Activated CD4-positive, alpha-beta memory T cell treated with anti-CD3 and anti-CD28 coated beads for 36 hours (primary cell): ENCODE measurements around the gene RNF13. TPM values are rescaled to one million over a fixed set of nuclear protein-coding genes. Genes with fewer than 3 reads are reported as not detected.
"Not testable (repeated sequence)": the region's sequence is repeated elsewhere in the genome, so short reads cannot be mapped to it uniquely, and the experiment has no call there.

Source experiments
- CTCF ChIA-PET: fragments of 350-600 bp; sonication (Branson Sonifier 250); formaldehyde crosslinking; loops from one replicate; lab custom pipeline; 2021; ENCODE audit warnings: antibody characterized with exemption, inconsistent platforms; lab: Charles Lee
- POLR2A ChIA-PET: fragments of 350-600 bp; sonication (Branson Sonifier 250); formaldehyde crosslinking; loops from one replicate; lab custom pipeline; 2021; ENCODE audit warnings: antibody characterized with exemption; lab: Charles Lee
- DNase-seq: peaks from one replicate; pipeline ENCODE4 v3.0.0-alpha.2; 2020
- H3K27ac Mint-ChIP-seq: one replicate; pipeline ENCODE4 v1.8.0; 2021; ENCODE audit warnings: mixed read lengths
- H3K27me3 Mint-ChIP-seq: one replicate; pipeline ENCODE4 v1.8.0; 2021; ENCODE audit warnings: mixed read lengths
- H3K36me3 Mint-ChIP-seq: one replicate; pipeline ENCODE4 v1.8.0; 2021; ENCODE audit warnings: mixed read lengths
- H3K4me1 Mint-ChIP-seq: one replicate; pipeline ENCODE4 v1.8.0; 2021; ENCODE audit warnings: low read depth, mixed read lengths
- H3K4me3 Mint-ChIP-seq: one replicate; pipeline ENCODE4 v1.8.0; 2021; ENCODE audit warnings: mild to moderate bottlenecking, mixed read lengths
- H3K9me3 Mint-ChIP-seq: one replicate; pipeline ENCODE4 v1.8.0; 2021; ENCODE audit warnings: mixed read lengths
- intact Hi-C: fragments of 100-400 bp; cut with micrococcal nuclease; formaldehyde crosslinking; loops from one replicate; pipeline ENCODE4 v1.15.1; 2023
- total RNA-seq, 2 experiments: library from RNA; stranded (reverse); gene quantifications; one replicate each; pipeline ENCODE4 v1.2.3, GENCODE V29; 2021

Gene RNF13
- total RNA-seq, 2 experiments from 2014 or later, result 29.4 to 31.5 TPM

DNA sequence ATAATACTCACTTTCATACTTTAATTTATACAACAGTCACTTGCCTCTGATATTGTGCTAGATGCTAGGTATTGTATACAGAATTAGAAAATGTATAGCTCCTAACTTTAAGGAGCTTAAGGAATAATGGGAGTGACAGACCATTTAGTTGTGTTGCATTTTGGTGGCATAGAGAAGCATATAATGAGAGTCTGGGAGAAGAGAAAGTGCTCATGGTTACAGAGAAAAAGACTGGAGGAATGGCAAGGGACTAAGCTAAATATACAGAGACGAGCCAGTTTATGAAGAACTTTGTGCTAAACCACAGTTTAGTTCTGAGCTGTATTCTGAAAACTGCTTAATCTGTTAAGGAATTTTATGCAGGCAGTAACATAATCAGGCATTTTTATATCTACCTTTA lies 6.4 kb downstream of the RNF13 start:
- DNase-seq, result no peak
- no peaks in the 10 kb centered on the region for H3K27me3 Mint-ChIP-seq
- H3K36me3 Mint-ChIP-seq, result peaks cover 8% of the 10 kb centered on the region
- no peaks in the 10 kb centered on the region for H3K9me3 Mint-ChIP-seq
- CTCF ChIA-PET, result interaction anchor here (0.6 to 6.6 kb wide), 2 partner anchors 11 to 408 kb away, joined by 4 to 40 read pairs; no protein-coding TSS in a partner anchor
- no peak overlapping the region for H3K4me3 Mint-ChIP-seq
- H3K4me1 Mint-ChIP-seq, result peaks cover 73% of the 10 kb centered on the region
- POLR2A ChIA-PET, result interaction anchor here (0.6 kb wide), 1 partner anchor 627 kb away, joined by 4 read pairs; no protein-coding TSS in a partner anchor
- no peak overlapping the region for H3K27ac Mint-ChIP-seq
- intact Hi-C loops, result no loop called here

DNA sequence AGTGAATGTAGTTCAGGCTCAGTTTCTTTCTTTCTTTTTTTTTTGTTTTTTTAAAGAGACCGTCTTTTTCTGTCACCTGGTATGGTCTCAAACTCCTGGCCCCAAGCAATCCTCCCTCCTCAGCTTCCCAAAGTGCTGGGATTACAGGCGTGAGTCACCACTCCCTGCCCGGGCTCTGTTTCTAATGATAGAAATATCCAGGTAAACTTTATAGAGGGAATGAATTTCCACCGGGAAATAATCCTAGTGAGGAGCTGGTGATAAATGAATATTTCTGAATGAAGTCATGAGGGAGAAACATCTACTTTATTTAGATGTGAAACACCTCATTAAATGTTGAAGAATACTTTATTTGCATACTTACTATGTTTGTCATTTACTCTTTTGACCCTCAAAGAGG lies 7.2 kb downstream of the RNF13 start:
- peaks cover 66% of the 10 kb centered on the region for H3K4me1 Mint-ChIP-seq

DNA sequence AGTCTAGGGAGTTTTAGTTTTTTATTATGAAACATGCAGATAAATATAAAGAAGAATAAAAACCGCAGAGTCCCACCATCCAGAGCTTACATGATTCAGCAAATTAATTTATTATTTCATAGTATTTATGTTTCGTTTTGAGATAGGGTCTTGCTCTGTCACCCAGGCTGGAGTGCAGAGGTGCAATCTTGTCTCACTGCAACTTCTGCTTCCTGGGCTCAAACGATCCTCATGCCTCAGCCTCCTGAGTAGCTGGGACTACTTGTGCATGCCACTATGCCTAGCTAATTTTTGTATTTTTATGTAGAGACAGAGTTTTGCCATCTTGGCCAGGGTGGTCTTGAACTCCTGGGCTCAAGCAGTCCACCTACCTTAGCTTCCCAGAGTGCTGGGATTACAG lies 13.6 kb downstream of the RNF13 start:
- ChIA-PET POLR2A (no interaction called here), CTCF (interaction anchor here (1.1 to 1.4 kb wide), 2 partner anchors 19 to 56 kb away, joined by 3 read pairs; no protein-coding TSS in a partner anchor)
- H3K27ac Mint-ChIP-seq, result no peak overlapping the region
- H3K27me3 Mint-ChIP-seq, result no peaks in the 10 kb centered on the region
- H3K9me3 Mint-ChIP-seq, result peaks cover 15% of the 10 kb centered on the region
- peaks cover 21% of the 10 kb centered on the region for H3K4me1 Mint-ChIP-seq
- intact Hi-C loops, result no loop called here
- no peak overlapping the region for H3K4me3 Mint-ChIP-seq
- DNase-seq, result no peak
- H3K36me3 Mint-ChIP-seq, result peaks cover 20% of the 10 kb centered on the region

More for the DNA sequence above, 7.2 kb downstream of the RNF13 start:
- Mint-ChIP-seq H3K27ac (no peak overlapping the region), H3K4me3 (no peak overlapping the region), H3K27me3 (no peaks in the 10 kb centered on the region), H3K9me3 (no peaks in the 10 kb centered on the region), H3K36me3 (peaks cover 7% of the 10 kb centered on the region)
- ChIA-PET CTCF (interaction anchor here (0.6 to 6.6 kb wide), 2 partner anchors 12 to 407 kb away, joined by 4 to 40 read pairs; no protein-coding TSS in a partner anchor), POLR2A (interaction anchor here (0.6 kb wide), 1 partner anchor 68 kb away, joined by 3 read pairs; the partner anchor contains the start of gene COMMD2)
- no peak for DNase-seq
- intact Hi-C loops, result no loop called here

DNA sequence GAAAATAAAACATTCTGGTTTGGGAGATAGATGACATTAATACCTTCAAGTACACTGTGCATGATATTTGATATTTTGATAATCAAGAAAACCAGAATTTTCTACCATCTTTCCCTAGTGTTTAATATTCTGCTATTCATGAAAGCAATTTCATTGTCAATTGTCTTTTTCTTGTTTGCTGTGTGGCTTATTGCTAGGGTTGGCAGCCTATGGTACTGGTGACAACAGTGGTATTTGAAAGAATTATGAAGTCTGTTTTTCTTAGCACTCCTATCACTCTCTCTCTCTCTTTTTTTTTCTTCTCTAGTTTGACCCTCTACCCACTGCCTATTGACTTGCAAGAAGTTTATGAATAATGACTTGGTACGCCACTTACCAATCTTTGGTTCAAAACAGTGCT lies 15.4 kb downstream of the RNF13 start:
- Mint-ChIP-seq H3K36me3 (peaks cover 31% of the 10 kb centered on the region), H3K27ac (no peak overlapping the region), H3K27me3 (no peaks in the 10 kb centered on the region), H3K4me3 (no peak overlapping the region), H3K9me3 (peaks cover 29% of the 10 kb centered on the region), H3K4me1 (peaks cover 9% of the 10 kb centered on the region)
- ChIA-PET POLR2A (no interaction called here), CTCF (no interaction called here)
- intact Hi-C loops, result no loop called here
- DNase-seq, result no peak

DNA sequence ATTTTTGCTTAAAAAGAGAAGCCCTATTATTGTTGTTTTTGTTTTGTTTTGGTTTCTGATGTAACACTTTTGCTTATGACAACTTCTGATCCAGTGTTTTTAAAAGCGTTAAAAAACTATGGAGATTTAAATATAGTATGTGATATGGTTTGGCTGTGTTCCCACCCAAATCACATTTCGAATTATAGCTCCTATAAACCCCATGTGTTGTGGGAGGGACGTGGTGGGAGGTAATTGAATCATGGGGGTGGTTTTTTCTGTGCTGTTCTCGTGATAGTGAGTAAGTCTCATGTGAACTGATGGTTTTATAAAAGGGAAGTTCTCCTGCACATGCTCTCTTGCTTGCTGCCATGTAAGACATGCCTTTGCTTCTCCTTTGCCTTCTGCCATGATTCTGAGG lies 16.6 kb downstream of the RNF13 start:
- POLR2A ChIA-PET, intact Hi-C loops: not testable (repeated sequence)
- H3K36me3 Mint-ChIP-seq, result peaks cover 34% of the 10 kb centered on the region

DNA sequence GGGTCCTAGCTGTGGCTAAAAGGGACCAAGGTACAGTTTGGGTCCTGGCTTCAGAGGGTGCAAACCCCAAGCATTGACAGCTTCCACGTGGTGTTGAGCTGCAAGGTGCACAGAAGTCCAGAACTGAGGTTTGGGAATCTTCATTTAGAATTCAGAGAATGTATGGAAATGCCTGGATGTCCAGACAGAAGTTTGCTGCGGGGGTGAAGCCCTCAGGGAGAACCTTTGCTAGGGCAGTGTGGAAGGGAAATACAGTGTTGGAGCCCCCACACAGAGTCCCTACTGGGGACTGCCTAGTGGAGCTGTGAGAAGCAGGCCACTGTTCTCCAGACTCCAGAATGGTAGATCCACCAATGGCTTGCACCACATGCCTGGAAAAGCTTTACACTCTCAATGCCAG lies 17.9 kb downstream of the RNF13 start:
- H3K4me3 Mint-ChIP-seq, result no peak overlapping the region

More for the DNA sequence above, 16.6 kb downstream of the RNF13 start:
- H3K4me3 Mint-ChIP-seq, H3K27ac Mint-ChIP-seq, CTCF ChIA-PET, DNase-seq, H3K4me1 Mint-ChIP-seq, H3K27me3 Mint-ChIP-seq: not testable (repeated sequence)
- H3K9me3 Mint-ChIP-seq, result peaks cover 39% of the 10 kb centered on the region

DNA sequence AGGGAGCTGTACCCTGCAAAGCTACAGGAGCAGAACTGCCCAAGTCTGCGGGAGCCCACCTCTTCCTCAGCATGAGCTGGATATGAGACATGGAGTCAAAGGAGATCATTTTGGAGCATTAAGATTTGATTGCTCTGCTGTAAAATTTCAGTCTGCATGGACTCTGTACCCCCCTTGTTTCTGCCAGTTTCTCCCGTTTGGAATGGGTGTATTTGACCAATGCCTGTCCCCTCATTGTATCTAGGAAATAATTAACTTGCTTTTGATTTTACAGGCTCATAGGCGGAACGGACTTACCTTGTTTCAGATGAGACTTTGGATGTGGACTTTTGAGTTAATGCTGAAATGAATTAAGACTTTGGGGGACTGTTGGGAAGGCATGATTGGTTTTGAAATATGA lies 18.3 kb downstream of the RNF13 start:
- intact Hi-C loops, result no loop called here
- peaks cover 54% of the 10 kb centered on the region for H3K9me3 Mint-ChIP-seq
- no peak for DNase-seq
- POLR2A ChIA-PET, result no interaction called here
- no peak overlapping the region for H3K27ac Mint-ChIP-seq
- H3K4me3 Mint-ChIP-seq, result no peak overlapping the region
- peaks cover under 1% of the 10 kb centered on the region for H3K4me1 Mint-ChIP-seq
- CTCF ChIA-PET, result interaction anchor here (1.1 kb wide), 1 partner anchor 60 kb away, joined by 3 read pairs; no protein-coding TSS in a partner anchor
- H3K36me3 Mint-ChIP-seq, result peaks cover 41% of the 10 kb centered on the region
- H3K27me3 Mint-ChIP-seq, result no peaks in the 10 kb centered on the region

More for the DNA sequence above, 17.9 kb downstream of the RNF13 start:
- Mint-ChIP-seq H3K36me3 (peaks cover 40% of the 10 kb centered on the region), H3K27me3 (no peaks in the 10 kb centered on the region), H3K27ac (no peak overlapping the region), H3K4me1 (peaks cover 4% of the 10 kb centered on the region), H3K9me3 (peaks cover 51% of the 10 kb centered on the region)
- intact Hi-C loops, result no loop called here
- ChIA-PET CTCF (interaction anchor here (0.8 kb wide), 1 partner anchor 16 kb away, joined by 3 read pairs; no protein-coding TSS in a partner anchor), POLR2A (no interaction called here)
- DNase-seq, result peak; percentile 11

DNA sequence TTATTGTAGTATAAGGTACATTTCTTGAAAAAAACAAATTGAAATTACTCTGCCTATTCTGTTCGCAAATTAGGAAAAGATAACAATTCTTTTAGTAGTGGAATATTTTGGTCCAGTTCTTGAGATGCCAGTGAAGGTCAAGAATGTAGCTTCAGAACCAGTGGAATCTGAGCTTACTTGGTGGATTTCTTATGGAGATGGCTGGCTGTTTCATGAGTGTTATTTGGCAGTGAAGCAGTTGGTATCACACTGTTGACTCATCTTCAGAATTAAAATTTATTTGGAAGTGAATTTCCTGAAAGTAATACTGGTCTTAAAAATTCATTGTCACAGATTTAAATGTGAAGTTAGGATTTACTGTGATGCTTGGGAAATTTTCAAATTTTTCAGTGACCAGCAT lies 19.1 kb downstream of the RNF13 start:
- no peak for DNase-seq
- intact Hi-C loops, result no loop called here
- Mint-ChIP-seq H3K36me3 (peaks cover 46% of the 10 kb centered on the region), H3K27ac (no peak overlapping the region), H3K4me3 (no peak overlapping the region), H3K9me3 (peaks cover 57% of the 10 kb centered on the region), H3K4me1 (no peaks in the 10 kb centered on the region), H3K27me3 (no peaks in the 10 kb centered on the region)
- ChIA-PET POLR2A (no interaction called here), CTCF (interaction anchor here (1.1 kb wide), 1 partner anchor 61 kb away, joined by 3 read pairs; no protein-coding TSS in a partner anchor)

DNA sequence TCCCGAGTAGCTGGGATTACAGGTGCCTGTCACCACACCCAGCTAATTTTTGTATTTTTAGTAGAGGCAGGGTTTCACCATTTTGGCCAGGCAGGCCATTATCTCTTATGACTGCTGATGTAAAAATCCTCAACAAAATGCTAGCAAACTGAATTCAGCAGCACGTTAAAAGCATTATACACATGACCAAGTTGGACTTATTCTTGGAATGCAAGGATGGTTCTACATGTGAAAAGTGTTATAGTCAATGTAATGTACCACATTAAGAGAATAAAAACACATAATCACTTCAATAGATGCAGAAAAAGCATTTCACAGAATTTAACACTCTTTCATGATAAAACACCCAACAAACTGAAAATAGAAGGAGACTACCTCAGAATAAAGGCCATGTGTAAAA lies 20.2 kb downstream of the RNF13 start:
- intact Hi-C loops, result no loop called here
- no peaks in the 10 kb centered on the region for H3K27me3 Mint-ChIP-seq
- ChIA-PET CTCF (no interaction called here), POLR2A (no interaction called here)
- H3K36me3 Mint-ChIP-seq, result peaks cover 57% of the 10 kb centered on the region
- no peaks in the 10 kb centered on the region for H3K4me1 Mint-ChIP-seq
- no peak overlapping the region for H3K4me3 Mint-ChIP-seq
- DNase-seq, result no peak
- H3K27ac Mint-ChIP-seq, result no peak overlapping the region
- H3K9me3 Mint-ChIP-seq, result peaks cover 68% of the 10 kb centered on the region

DNA sequence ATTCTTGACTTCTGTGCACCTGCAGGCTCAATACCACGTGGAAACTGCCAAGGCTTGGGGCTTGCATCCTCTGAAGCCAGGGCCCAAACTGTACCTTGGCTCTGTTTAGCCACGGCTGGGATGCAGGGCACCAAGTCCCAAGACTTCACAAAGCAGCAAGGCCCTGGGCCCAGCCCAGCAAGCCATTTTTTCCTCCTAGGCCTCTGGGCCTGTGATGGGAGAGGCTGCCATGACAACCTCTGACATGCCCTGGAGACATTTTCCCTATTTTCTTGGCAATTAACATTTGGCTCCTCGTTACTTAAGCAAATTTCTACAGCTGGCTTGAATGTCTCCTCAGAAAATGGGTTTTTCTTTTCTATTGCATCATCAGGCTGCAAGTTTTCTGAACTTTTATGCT lies 25.5 kb downstream of the RNF13 start:
- Mint-ChIP-seq H3K9me3 (peaks cover 46% of the 10 kb centered on the region), H3K36me3 (peaks cover 31% of the 10 kb centered on the region), H3K4me1 (peaks cover 24% of the 10 kb centered on the region)
- DNase-seq, H3K4me3 Mint-ChIP-seq, CTCF ChIA-PET, intact Hi-C loops, POLR2A ChIA-PET, H3K27ac Mint-ChIP-seq, H3K27me3 Mint-ChIP-seq: not testable (repeated sequence)

DNA sequence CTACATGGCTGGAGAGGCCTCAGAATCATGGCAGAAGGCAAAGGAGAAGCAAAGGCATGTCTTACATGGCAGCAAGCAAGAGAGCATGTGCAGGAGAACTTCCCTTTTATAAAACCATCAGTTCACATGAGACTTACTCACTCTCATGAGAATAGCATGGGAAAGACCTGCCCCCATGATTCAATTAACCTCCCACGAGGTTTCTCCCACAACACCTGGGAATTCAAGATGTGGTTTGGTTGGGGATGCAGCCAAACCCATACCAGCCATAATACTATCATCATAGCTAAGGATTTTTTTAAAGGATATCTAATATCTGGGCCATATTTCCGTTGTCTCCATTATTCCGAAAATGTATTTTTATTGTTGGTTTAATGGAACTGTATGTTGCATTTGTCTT lies 26.5 kb downstream of the RNF13 start:
- peaks cover 27% of the 10 kb centered on the region for H3K4me1 Mint-ChIP-seq
- H3K9me3 Mint-ChIP-seq, result peaks cover 38% of the 10 kb centered on the region
- peaks cover 30% of the 10 kb centered on the region for H3K36me3 Mint-ChIP-seq
- H3K27ac Mint-ChIP-seq, intact Hi-C loops, DNase-seq, H3K27me3 Mint-ChIP-seq, H3K4me3 Mint-ChIP-seq, CTCF ChIA-PET, POLR2A ChIA-PET: not testable (repeated sequence)

DNA sequence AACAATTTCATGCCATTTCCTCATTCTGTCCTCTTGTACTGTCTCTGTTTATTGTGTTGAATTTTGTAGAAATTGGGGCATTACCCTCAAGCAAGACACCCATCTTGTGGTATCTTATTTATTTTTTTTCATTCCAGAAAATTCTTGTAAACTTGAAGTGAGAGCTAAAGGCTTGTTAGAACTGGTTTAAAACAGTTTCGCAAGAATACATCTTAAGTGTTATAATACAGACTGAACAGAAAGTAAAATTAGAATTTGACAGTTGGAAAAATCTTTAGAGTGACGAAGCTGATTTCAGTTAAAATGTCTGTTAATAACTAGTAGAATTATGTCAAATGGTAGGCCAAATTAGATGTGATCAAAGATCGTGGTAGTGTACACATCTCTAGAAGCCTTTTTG lies 26.9 kb downstream of the RNF13 start:
- intact Hi-C loops, result no loop called here
- DNase-seq, result no peak
- POLR2A ChIA-PET, result no interaction called here
- Mint-ChIP-seq H3K9me3 (peaks cover 34% of the 10 kb centered on the region), H3K27ac (no peak overlapping the region), H3K4me1 (peaks cover 30% of the 10 kb centered on the region), H3K4me3 (no peak overlapping the region), H3K27me3 (no peaks in the 10 kb centered on the region), H3K36me3 (peaks cover 26% of the 10 kb centered on the region)
- CTCF ChIA-PET, result interaction anchor here (0.6 kb wide), 1 partner anchor 477 kb away, joined by 4 read pairs; no protein-coding TSS in a partner anchor

DNA sequence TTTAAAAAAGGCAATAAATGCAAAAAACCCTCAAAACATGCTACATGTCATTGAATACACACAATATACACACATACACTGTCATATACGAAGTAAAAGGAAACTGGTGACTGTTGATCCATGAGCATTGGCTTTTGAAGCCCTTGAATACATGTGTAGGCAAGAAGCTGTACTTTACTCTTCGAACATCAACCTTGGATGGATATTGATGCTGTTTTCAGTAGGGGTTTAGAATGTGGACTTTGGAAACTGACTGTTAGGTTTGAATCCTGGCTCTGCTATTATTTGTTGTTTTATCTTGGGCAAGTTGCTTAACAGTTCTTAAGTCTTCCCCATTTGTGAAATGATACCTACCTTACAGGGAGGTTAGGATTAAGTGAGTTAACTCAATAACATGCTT lies 30.5 kb downstream of the RNF13 start:
- Mint-ChIP-seq H3K9me3 (peaks cover 5% of the 10 kb centered on the region), H3K4me3 (no peak overlapping the region), H3K27ac (no peak overlapping the region), H3K36me3 (peaks cover 26% of the 10 kb centered on the region), H3K4me1 (peaks cover 40% of the 10 kb centered on the region), H3K27me3 (no peaks in the 10 kb centered on the region)
- no peak for DNase-seq
- intact Hi-C loops, result no loop called here
- ChIA-PET CTCF (no interaction called here), POLR2A (no interaction called here)
